NCI-H1417 treated with DMSO at 0.1 percent for 48 hours (cell line): ENCODE measurements around the gene SLC2A5.

ENCODE experiments used
- DNase-seq: peaks from one replicate; lab custom pipeline; 2025; lab: John Stamatoyannopoulos, UW

Gene SLC2A5

GRCh38 chr1:9062021-9062471 lies 7.4 kb downstream of the SLC2A5 start:
- no peak for DNase-seq

GRCh38 chr1:9061252-9061960 lies 8.0 kb downstream of the SLC2A5 start:
- DNase-seq = no peak

- DNase-seq = no peak
These were observed 9.3 kb downstream of the SLC2A5 start for GRCh38 chr1:9059891-9060744.

- DNase-seq = no peak
These were observed 11.0 kb downstream of the SLC2A5 start for GRCh38 chr1:9058465-9058864.

GRCh38 chr1:9057851-9058250 lies 11.6 kb downstream of the SLC2A5 start:
- no peak for DNase-seq

- no peak for DNase-seq
These were observed 17.0 kb downstream of the SLC2A5 start for GRCh38 chr1:9052272-9053049.

GRCh38 chr1:9051379-9051778 lies 18.1 kb downstream of the SLC2A5 start:
- DNase-seq = no peak

- DNase-seq = no peak
These were observed 18.6 kb downstream of the SLC2A5 start for GRCh38 chr1:9050803-9051202.

- DNase-seq = no peak
These were observed 20.9 kb downstream of the SLC2A5 start for GRCh38 chr1:9048551-9048950.

GRCh38 chr1:9047019-9047418 lies 22.4 kb downstream of the SLC2A5 start:
- no peak for DNase-seq

GRCh38 chr1:9045861-9046510 lies 23.4 kb downstream of the SLC2A5 start:
- no peak for DNase-seq

GRCh38 chr1:9044236-9044635 lies 25.2 kb downstream of the SLC2A5 start:
- no peak for DNase-seq

GRCh38 chr1:9042272-9042671 lies 27.2 kb downstream of the SLC2A5 start:
- DNase-seq = no peak

GRCh38 chr1:9041116-9041779 lies 28.2 kb downstream of the SLC2A5 start:
- no peak for DNase-seq

GRCh38 chr1:9040659-9041030 lies 28.8 kb downstream of the SLC2A5 start:
- no peak for DNase-seq

- DNase-seq = no peak
These were observed 29.4 kb downstream of the SLC2A5 start for GRCh38 chr1:9039761-9040658.

- no peak for DNase-seq
These were observed 30.3 kb downstream of the SLC2A5 start for GRCh38 chr1:9038881-9039760.

GRCh38 chr1:9038338-9038650 lies 31.1 kb downstream of the SLC2A5 start:
- DNase-seq = no peak

GRCh38 chr1:9037476-9038337 lies 31.7 kb downstream of the SLC2A5 start:
- DNase-seq = no peak
